Cardiac muscle cell (in vitro differentiated cells and primary cell): ENCODE results near the gene TCF12. TPM values are rescaled to one million over a fixed set of nuclear protein-coding genes. Genes with fewer than 3 reads are reported as not detected.
"Not testable (repeated sequence)": the region's sequence is repeated elsewhere in the genome, so short reads cannot be mapped to it uniquely, and the experiment has no call there.

ENCODE experiments used
- DNase-seq, 2 donors: peaks; one replicate each; pipeline versions ENCODE4 v3.0.0 to v3.0.0-alpha.2; 2010 to 2017; ENCODE audit warnings: low read depth in 1 of 2, low spot score in 1 of 2
- H3K27ac ChIP-seq: fragments of 200-600 bp; sonication (generic); 2 replicates; pipeline ENCODE4 v1.5.1; 2016
- H3K27me3 ChIP-seq: fragments of 200-600 bp; sonication (generic); 2 replicates; pipeline ENCODE4 v1.6.0; 2016; ENCODE audit warnings: control low read depth
- H3K36me3 ChIP-seq: fragments of 200-600 bp; sonication (generic); 2 replicates; pipeline ENCODE4 v1.5.1; 2016; ENCODE audit warnings: control low read depth
- H3K4me1 ChIP-seq: fragments of 200-600 bp; sonication (generic); 2 replicates; pipeline ENCODE4 v1.8.1; 2017; ENCODE audit warnings: low read depth, mild to moderate bottlenecking, mixed run types
- H3K4me3 ChIP-seq: fragments of 200-600 bp; sonication (generic); 2 replicates; pipeline ENCODE4 v1.5.1; 2016; ENCODE audit warnings: mild to moderate bottlenecking
- H3K9me3 ChIP-seq: fragments of 200-600 bp; sonication (generic); 2 replicates; pipeline ENCODE4 v1.5.1; 2017; ENCODE audit warnings: low read depth, mild to moderate bottlenecking, control low read depth
- polyA plus RNA-seq: library from polyadenylated mRNA; unstranded; fragments of >200 nt; fragmentation: Nextera tagmentation; extraction: Ambion mirVana; gene quantifications from 2 replicates; pipeline ENCODE4 v1.2.1, GENCODE V29; 2016
- total RNA-seq: library from RNA; depleted of rRNA; stranded (reverse); fragments of >200 nt; gene quantifications from 2 replicates; pipeline ENCODE4 v1.2.3, GENCODE V29; 2016
- TF ChIP-seq, protein P1 (sequence below): IDR thresholded peaks from 2 replicates; pipeline ENCODE4 v1.5.1; 2012; ENCODE audit warnings: low read depth, mild to moderate bottlenecking, low read length

The TCF12 gene
- total and polyA plus RNA-seq, 2 experiments from 2014 or later: 42.6 to 137 TPM

DNA sequence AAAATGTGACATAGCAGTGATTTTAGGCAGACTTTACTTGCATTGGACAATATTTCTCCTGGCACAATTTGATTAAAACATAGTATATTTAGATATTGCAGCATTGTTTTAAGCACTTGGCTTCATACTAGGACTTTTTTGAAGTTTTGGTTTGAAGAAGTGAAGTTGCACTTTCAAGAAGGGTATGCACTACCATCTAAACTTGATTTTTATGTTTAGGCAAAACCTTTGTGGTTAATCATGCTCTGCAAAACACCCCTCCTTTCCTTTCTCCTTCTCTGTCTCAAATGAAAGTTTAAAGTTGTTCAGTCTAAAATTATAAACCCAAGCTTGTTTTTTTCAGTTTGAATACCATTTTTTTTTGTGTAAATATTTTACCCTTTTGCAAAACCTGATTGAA is 173.8 kb downstream of the TCF12 start:
- no peak for DNase-seq
- Histone ChIP-seq H3K27me3 (no peaks in the 10 kb centered on the region), H3K36me3 (peaks cover 3% of the 10 kb centered on the region), H3K4me1 (peaks cover 20% of the 10 kb centered on the region), H3K4me3 (no peak overlapping the region), H3K27ac (peak overlapping the region; percentile 63), H3K9me3 (no peaks in the 10 kb centered on the region)
- TF ChIP-seq, protein P1, sequence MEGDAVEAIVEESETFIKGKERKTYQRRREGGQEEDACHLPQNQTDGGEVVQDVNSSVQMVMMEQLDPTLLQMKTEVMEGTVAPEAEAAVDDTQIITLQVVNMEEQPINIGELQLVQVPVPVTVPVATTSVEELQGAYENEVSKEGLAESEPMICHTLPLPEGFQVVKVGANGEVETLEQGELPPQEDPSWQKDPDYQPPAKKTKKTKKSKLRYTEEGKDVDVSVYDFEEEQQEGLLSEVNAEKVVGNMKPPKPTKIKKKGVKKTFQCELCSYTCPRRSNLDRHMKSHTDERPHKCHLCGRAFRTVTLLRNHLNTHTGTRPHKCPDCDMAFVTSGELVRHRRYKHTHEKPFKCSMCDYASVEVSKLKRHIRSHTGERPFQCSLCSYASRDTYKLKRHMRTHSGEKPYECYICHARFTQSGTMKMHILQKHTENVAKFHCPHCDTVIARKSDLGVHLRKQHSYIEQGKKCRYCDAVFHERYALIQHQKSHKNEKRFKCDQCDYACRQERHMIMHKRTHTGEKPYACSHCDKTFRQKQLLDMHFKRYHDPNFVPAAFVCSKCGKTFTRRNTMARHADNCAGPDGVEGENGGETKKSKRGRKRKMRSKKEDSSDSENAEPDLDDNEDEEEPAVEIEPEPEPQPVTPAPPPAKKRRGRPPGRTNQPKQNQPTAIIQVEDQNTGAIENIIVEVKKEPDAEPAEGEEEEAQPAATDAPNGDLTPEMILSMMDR: no peak

GRCh38 chr15:57094321-57095257 is 176.1 kb downstream of the TCF12 start:
- peaks cover 20% of the 10 kb centered on the region for H3K4me1 ChIP-seq
- H3K4me3 ChIP-seq: no peak overlapping the region
- no peaks in the 10 kb centered on the region for H3K9me3 ChIP-seq
- DNase-seq: no peak
- no peaks in the 10 kb centered on the region for H3K27me3 ChIP-seq
- peaks cover 3% of the 10 kb centered on the region for H3K36me3 ChIP-seq
- H3K27ac ChIP-seq: peak overlapping the region; percentile 27
- TF ChIP-seq, protein P1: no peak

- peaks cover 3% of the 10 kb centered on the region for H3K36me3 ChIP-seq
- H3K4me3 ChIP-seq: no peak overlapping the region
- DNase-seq: no peak
- H3K27ac ChIP-seq: no peak overlapping the region
- TF ChIP-seq, protein P1: no peak
- peaks cover 10% of the 10 kb centered on the region for H3K4me1 ChIP-seq
- no peaks in the 10 kb centered on the region for H3K9me3 ChIP-seq
- no peaks in the 10 kb centered on the region for H3K27me3 ChIP-seq
Observed at GRCh38 chr15:57095896-57096295, 177.5 kb downstream of the TCF12 start.

DNA sequence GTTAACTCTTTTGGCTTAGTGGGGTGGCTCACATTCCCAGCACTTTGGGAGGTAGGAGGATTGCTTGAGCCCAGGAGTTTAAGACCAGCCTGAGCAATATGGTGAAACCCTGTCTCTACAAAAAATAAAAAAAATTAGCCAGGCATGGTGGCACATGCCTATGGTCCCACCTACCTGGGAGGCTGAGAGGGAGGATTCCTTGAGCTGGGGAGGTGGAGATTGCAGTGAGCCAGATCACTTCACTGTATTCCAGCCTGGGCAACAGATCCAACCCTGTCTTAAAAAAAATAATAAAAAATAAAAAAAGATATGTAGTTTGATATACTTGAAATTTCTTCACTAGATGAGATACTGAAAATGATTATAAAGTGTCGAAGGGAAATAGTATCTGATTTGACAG is 178.8 kb downstream of the TCF12 start:
- no peak for DNase-seq
- Histone ChIP-seq H3K9me3 (no peaks in the 10 kb centered on the region), H3K4me1 (no peaks in the 10 kb centered on the region), H3K27ac (no peak overlapping the region), H3K4me3 (no peak overlapping the region), H3K27me3 (no peaks in the 10 kb centered on the region), H3K36me3 (peaks cover 3% of the 10 kb centered on the region)
- TF ChIP-seq, protein P1: no peak

DNA sequence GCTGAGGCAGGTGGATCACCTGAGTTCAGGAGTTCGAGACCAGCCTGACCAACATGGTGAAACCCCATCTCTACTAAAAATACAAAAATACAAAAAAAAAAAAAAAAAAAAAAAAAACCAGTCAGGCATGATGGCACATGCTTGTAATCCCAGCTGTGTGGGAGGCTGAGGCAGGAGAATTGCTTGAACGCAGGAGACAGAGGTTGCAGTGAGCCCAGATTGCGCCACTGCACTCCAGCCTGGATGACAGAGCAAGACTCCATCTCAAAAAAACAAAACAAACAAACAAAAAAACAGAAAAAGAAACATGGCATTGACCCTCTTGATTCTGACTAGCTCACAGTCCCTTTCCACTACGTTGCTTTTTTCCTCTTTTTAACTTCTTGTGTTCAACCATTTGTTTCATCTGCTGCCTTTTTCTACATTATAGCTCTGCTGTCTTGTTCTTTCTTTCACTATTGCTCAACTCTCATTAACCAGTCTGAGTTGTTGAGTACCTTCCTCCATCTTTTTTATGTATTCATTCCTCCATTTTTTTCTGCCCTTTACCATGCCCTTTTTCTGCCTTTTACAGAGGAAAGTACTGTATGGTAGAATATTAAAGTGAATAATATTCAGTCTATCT is 179.6 kb downstream of the TCF12 start:
- not testable (repeated sequence) for H3K27me3 ChIP-seq, H3K9me3 ChIP-seq, H3K4me1 ChIP-seq, H3K4me3 ChIP-seq, H3K36me3 ChIP-seq
- peak overlapping the region; percentile 25 for H3K27ac ChIP-seq
- DNase-seq: peak in 1 of 2 donors; percentile 28

DNA sequence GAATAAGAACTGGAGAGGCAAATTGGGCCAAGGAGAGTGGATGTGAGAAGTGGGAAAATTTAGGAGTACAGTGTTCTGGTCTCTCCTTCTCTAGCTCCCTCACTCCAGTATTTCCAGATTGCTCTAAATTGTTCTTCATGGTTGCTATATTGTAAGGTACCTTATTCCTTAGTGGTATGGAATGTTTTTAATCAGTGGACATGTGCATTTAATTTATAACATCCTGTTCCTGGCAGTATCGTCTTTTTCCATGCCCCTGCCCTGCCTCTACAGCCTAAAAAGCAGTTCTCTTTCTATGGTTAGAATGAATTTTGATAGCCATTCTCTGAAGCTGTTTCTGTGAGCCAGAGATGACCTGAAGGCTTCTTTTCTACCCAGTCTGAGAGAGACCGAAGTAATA is 180.5 kb downstream of the TCF12 start:
- Histone ChIP-seq H3K4me1 (no peaks in the 10 kb centered on the region), H3K36me3 (no peaks in the 10 kb centered on the region), H3K27me3 (no peaks in the 10 kb centered on the region), H3K27ac (peak overlapping the region; percentile 44), H3K9me3 (no peaks in the 10 kb centered on the region), H3K4me3 (no peak overlapping the region)
- no peak for DNase-seq
- TF ChIP-seq, protein P1: no peak
